Subcutaneous adipose tissue (tissue), 4 donors: ENCODE results near the gene CAB39. TPM values are rescaled to one million over a fixed set of nuclear protein-coding genes. Genes with fewer than 3 reads are reported as not detected.

Experiments
- total RNA-seq, 4 donors: library from RNA; depleted of rRNA; stranded (reverse); fragments of >200 nt; gene quantifications; one replicate each; pipeline ENCODE4 v1.1.0, GENCODE V29; 2016
- TF ChIP-seq, protein P1 (sequence below): fragments of 450-650 bp; IDR thresholded peaks from one replicate; pipeline ENCODE4 v1.5.1; 2016; ENCODE audit warnings: low read depth, mild to moderate bottlenecking, control low read depth, antibody characterized with exemption, moderate library complexity

Gene CAB39
- total RNA-seq, 4 donors from 2014 or later = 93.8 to 142 (median 107) TPM

DNA sequence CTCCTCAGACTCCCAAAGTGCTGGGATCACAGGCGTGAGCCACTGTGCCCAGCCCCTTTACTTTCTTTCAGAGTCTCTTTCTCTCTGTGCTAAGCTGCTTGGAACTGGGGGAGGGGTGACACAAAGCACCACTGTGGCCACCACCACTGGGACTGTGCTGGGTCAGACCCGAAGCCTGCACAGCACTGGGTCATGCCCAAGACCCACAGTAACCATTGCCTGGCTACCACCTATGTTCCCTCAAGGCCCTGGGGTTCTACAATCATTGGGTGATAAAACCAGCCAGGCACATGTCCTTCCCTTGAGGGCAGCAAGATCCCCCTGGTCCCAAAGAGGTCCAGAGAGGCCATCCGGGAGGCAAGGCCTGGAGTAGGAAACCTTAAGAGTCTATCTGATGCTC, 9.1 kb upstream of the CAB39 start:
- TF ChIP-seq, protein P1, sequence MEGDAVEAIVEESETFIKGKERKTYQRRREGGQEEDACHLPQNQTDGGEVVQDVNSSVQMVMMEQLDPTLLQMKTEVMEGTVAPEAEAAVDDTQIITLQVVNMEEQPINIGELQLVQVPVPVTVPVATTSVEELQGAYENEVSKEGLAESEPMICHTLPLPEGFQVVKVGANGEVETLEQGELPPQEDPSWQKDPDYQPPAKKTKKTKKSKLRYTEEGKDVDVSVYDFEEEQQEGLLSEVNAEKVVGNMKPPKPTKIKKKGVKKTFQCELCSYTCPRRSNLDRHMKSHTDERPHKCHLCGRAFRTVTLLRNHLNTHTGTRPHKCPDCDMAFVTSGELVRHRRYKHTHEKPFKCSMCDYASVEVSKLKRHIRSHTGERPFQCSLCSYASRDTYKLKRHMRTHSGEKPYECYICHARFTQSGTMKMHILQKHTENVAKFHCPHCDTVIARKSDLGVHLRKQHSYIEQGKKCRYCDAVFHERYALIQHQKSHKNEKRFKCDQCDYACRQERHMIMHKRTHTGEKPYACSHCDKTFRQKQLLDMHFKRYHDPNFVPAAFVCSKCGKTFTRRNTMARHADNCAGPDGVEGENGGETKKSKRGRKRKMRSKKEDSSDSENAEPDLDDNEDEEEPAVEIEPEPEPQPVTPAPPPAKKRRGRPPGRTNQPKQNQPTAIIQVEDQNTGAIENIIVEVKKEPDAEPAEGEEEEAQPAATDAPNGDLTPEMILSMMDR = no peak

DNA sequence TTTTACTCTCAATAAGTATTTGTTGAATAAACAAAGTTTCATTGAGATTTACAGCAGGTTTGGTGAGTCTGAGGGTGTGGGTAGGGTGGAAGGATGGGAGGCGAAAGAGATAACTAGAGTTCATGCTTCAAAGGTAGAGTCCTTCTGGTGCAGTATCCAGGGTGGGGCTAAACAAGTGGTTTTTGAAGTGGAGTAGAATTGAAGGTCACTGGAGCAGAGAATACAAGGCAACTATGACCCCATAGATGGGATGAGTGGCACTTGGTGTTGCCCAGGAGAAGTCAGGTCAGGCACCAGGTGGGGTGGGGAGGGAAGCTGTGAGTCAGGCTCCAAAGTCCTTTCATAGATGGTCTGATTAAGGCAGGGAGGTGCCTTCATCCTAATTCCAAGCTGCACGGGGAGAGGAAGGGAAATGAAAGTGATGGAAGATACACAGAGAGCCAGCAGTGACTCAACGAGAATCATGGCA, 6.6 kb upstream of the CAB39 start:
- TF ChIP-seq, protein P1 = no peak

DNA sequence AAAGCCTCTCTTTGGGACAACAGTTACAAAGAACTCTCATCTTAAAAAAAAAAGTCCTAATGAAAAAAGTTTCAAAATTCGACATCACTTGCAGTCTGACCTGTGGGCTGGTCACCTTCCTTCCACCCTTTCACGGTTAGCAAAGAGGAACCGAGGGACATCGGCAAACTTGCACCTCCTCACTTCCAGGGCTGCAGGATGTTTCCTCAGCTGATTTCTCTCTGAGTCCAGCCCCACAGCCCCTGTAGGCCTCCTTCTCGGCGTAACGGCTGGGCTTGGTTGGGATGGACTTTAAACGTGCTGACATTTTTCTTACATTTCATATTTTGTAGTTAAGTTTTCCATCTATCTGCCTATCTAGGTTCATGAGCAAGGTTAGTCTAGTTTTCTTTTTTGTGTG, 5.7 kb upstream of the CAB39 start:
- TF ChIP-seq, protein P1 = no peak

DNA sequence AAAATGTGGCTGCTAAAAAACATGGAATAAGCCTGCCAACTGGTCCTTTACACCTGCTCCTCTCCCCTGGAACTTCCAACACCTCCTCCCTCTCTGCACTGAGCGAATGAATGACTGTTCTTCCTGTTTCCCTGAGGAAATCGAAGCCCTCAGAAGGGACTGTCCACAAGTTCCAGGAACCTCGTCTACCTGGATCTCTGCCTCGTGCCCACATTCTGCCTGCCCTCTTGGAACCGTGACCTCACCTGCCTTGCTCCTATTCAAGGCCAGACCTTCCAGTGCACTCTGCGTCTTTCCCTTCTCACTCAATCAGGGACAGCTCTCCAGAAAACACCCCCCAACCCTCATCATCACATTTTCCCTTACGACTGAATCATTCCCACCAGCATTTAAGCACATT, 4.4 kb upstream of the CAB39 start:
- TF ChIP-seq, protein P1 = no peak

DNA sequence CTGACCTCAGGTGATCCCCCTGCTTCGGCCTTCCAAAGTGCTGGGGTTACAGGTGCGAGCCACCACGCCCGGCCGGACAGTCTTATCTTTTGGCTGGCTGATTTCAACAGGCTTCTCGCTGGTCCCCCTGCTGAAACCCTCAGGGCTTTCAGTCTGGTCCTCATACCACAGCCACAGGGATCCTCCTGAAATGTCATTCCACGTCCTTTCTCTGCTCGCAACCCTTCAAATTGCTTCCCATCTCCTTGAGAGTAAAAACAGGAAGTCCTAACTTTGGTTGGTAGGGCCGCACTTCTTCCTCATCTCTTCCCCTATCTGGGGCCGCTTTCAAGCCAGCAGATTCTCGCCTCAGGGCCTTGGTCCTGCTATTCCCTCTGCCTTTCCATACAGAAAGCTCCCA, 1.4 kb upstream of the CAB39 start:
- TF ChIP-seq, protein P1 = no peak

DNA sequence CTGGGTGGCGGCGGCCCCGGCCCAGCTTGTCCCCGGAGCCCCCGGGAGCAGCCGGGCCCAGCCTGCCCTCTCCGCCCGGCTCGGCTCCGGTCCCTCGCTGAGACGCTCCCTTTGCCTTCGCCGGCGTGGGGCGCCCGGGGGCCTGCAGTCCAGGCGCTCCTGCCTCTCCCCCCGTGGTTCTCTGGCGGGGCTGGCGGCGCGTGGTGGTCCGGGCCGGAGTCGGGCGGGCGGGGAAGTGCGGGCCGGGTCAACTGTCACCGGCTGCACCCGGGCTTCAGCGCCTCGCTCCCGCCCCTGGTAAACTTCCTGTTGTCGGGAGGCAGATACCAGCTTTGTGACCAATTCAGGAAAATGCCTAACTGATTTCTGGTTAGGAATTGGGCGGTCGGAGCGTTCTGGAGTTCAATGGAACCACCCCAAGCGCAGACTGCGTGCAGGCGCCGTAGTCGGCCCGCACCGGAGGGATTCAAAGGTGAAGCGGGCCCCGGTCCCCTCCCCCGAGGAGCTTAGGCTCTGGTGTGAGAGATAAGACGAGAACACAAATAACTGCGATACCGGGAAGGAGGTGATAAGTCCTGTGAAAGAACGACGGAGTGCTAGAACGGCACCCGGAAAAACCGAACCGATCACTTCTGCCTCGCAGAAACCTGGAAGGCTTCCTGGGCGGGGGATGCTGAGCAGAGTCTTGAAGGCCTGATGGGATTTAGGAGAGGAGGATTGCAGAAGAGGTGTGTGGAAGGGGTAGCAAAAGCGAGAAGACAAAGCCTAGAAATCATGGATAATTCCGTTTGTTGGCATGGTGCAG, 891 bp downstream of the CAB39 start:
- TF ChIP-seq, protein P1 = no peak

DNA sequence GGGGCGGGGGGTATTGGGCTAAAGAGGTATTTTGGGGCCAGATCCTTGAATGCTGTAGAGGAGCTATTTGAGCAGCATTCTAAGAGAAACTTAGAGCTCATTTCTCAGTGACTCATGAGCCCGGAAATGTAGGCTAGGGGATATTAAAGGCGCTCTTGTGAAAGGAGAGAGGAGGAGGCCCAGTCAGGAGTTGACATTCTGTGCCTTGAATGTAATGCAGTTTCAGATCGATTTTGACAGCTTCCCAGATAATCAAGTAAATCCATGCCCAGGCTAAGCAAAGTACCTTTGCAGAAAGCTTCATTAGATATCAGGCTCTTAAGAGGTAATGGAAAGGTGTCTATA, 1.5 kb downstream of the CAB39 start:
- TF ChIP-seq, protein P1 = no peak
